Endothelial cell of umbilical vein (primary cell): ENCODE measurements around the gene TMEM217. TPM values are rescaled to one million over a fixed set of nuclear protein-coding genes. Genes with fewer than 3 reads are reported as not detected.

Source experiments
- BruUV-seq: library from RNA; stranded (reverse); fragments of 400-500 nt; replicated peaks from 2 replicates; lab custom pipeline; 2021; lab: Mats Ljungman, UMichigan
- CTCF ChIA-PET: fragments of 300-600, 350-600 bp; sonication (Branson Sonifier 250); formaldehyde crosslinking; loops from one replicate; lab custom pipeline; 2021; ENCODE audit warnings: antibody characterized with exemption, inconsistent platforms; lab: Charles Lee
- POLR2A ChIA-PET: fragments of 300-600, 350-600 bp; sonication (Branson Sonifier 250); formaldehyde crosslinking; loops from one replicate; lab custom pipeline; 2021; ENCODE audit warnings: antibody characterized with exemption, inconsistent platforms; lab: Charles Lee
- DNase-seq: peaks from one replicate; pipeline ENCODE4 v3.0.0-alpha.2; 2011; ENCODE audit warnings: low read depth, low spot score
- FAIRE-seq: peaks from 2 replicates; lab custom pipeline; 2011; peaks lifted over from hg19 to GRCh38; lab: Jason Lieb, UNC
- H2AFZ ChIP-seq: 2 replicates; pipeline ENCODE4 v1.6.0; 2012; ENCODE audit warnings: low read depth, low read length, control low read depth, inconsistent platforms
- H3K27ac ChIP-seq: 2 replicates; pipeline ENCODE4 v1.5.1; 2011; ENCODE audit warnings: low read depth, mild to moderate bottlenecking, control low read depth, low read length, moderate library complexity; ENCODE audit not compliant: insufficient read depth
- H3K27me3 ChIP-seq, 2 experiments: 2 replicates each; pipeline versions ENCODE4 v1.6.0 to v1.6.1; 2011; ENCODE audit warnings: low read length in 2 of 2, mixed read lengths in 1 of 2; ENCODE audit not compliant: control insufficient read depth in 2 of 2, insufficient read depth in 2 of 2
- H3K36me3 ChIP-seq, 2 experiments: 2 replicates in 1 of 2; 3 replicates in 1 of 2; pipeline ENCODE4 v1.5.1; 2011; ENCODE audit warnings: low read length in 2 of 2, mild to moderate bottlenecking in 1 of 2, moderate library complexity in 1 of 2; ENCODE audit not compliant: control insufficient read depth in 2 of 2, insufficient read depth in 2 of 2; ENCODE audit errors: extremely low read depth in 1 of 2
- H3K4me1 ChIP-seq: 3 replicates; pipeline ENCODE4 v1.5.1; 2011; ENCODE audit warnings: mild to moderate bottlenecking, low read length; ENCODE audit not compliant: control insufficient read depth, insufficient read depth; ENCODE audit errors: extremely low read depth
- H3K4me2 ChIP-seq: 2 replicates; pipeline ENCODE4 v1.6.1; 2011; ENCODE audit warnings: low read length, control low read depth, mixed read lengths; ENCODE audit not compliant: insufficient read depth
- H3K4me3 ChIP-seq, 3 experiments: fragments of 200-600 bp in 1 of 3; sonication (generic), shearing (Covaris generic) in 1 of 3; replicated peaks in 1 of 3; 2 replicates each; pipeline ENCODE4 v1.5.1; 2011 to 2016; ENCODE audit warnings: control low read depth in 3 of 3, low read length in 3 of 3, mild to moderate bottlenecking in 2 of 3, inconsistent platforms in 1 of 3, low read depth in 1 of 3, moderate library complexity in 1 of 3; ENCODE audit not compliant: insufficient read depth in 1 of 3
- H3K79me2 ChIP-seq: 2 replicates; pipeline ENCODE4 v1.6.0; 2012; ENCODE audit warnings: low read length, inconsistent platforms; ENCODE audit not compliant: control insufficient read depth, insufficient read depth
- H3K9ac ChIP-seq: replicated peaks from 2 replicates; pipeline ENCODE3; 2011; ENCODE audit warnings: low read length, control low read depth; ENCODE audit not compliant: insufficient read depth; ENCODE audit errors: extremely low read depth
- H3K9me1 ChIP-seq: replicated peaks from 3 replicates; pipeline ENCODE4 v1.6.0; 2011; ENCODE audit warnings: mild to moderate bottlenecking, low read length; ENCODE audit not compliant: control insufficient read depth, insufficient read depth; ENCODE audit errors: extremely low read depth
- H3K9me3 ChIP-seq: replicated peaks from 2 replicates; pipeline ENCODE4 v1.5.1; 2012; ENCODE audit warnings: low read length, inconsistent platforms; ENCODE audit not compliant: control insufficient read depth, insufficient read depth
- H4K20me1 ChIP-seq: replicated peaks from 2 replicates; pipeline ENCODE3; 2011; ENCODE audit warnings: mild to moderate bottlenecking, low read length; ENCODE audit not compliant: control insufficient read depth, insufficient read depth; ENCODE audit errors: extremely low read depth
- CTCF ChIP-seq, 2 donors: IDR thresholded peaks; 1 replicate in 1 of 2; 2 replicates in 1 of 2; pipeline ENCODE4 v1.5.1; 2011; ENCODE audit warnings: low read length in 2 of 2, mild to moderate bottlenecking in 2 of 2, moderate library complexity in 2 of 2, control low read depth in 1 of 2, inconsistent platforms in 1 of 2, low read depth in 1 of 2; ENCODE audit not compliant: insufficient read depth in 1 of 2; ENCODE audit errors: extremely low read depth in 1 of 2
- EZH2 ChIP-seq: IDR thresholded peaks from 2 replicates; pipeline ENCODE4 v1.6.1; 2012; ENCODE audit warnings: borderline replicate concordance, low read depth, mild to moderate bottlenecking, moderate library complexity, low read length, inconsistent platforms; ENCODE audit not compliant: severe bottlenecking
- FOS ChIP-seq: IDR thresholded peaks from 2 replicates; pipeline ENCODE4 v1.6.1; 2011; ENCODE audit warnings: mild to moderate bottlenecking, low read length, moderate library complexity, borderline replicate concordance; ENCODE audit not compliant: insufficient read depth
- GATA2 ChIP-seq: IDR thresholded peaks from 2 replicates; pipeline ENCODE4 v1.7.0; 2011; ENCODE audit warnings: low read depth, mild to moderate bottlenecking, moderate library complexity, mixed read lengths, low read length; ENCODE audit not compliant: insufficient read length, insufficient read depth
- JUN ChIP-seq: IDR thresholded peaks from 2 replicates; pipeline ENCODE4 v1.6.1; 2011; ENCODE audit warnings: borderline replicate concordance, low read depth; ENCODE audit not compliant: insufficient read length, insufficient read depth
- MAX ChIP-seq: IDR thresholded peaks from 2 replicates; pipeline ENCODE4 v1.6.1; 2011; ENCODE audit not compliant: insufficient read depth, insufficient read length
- MYC ChIP-seq: IDR thresholded peaks from one replicate; pipeline ENCODE4 v1.6.1; 2011; ENCODE audit warnings: mild to moderate bottlenecking, low read depth, low read length
- POLR2A ChIP-seq: IDR thresholded peaks from 2 replicates; pipeline ENCODE4 v1.6.1; 2012; ENCODE audit warnings: low read depth, mild to moderate bottlenecking, control low read depth, low read length
- POLR2AphosphoS5 ChIP-seq: IDR thresholded peaks from 2 replicates; pipeline ENCODE4 v1.6.1; 2012; ENCODE audit warnings: low read depth, mild to moderate bottlenecking, control low read depth, low read length, moderate library complexity; ENCODE audit not compliant: insufficient read depth
- dilution Hi-C: fragments of 300-500 bp; cut with MboI; formaldehyde crosslinking; loops from one replicate; pipeline ENCODE4 v1.15.0; 2019; ENCODE audit warnings: low sequenced_read_pairs; ENCODE audit not compliant: extremely low pct_ligation_motif_present
- intact Hi-C: fragments of 100-400 bp; cut with micrococcal nuclease; formaldehyde crosslinking; loops from one replicate; pipeline ENCODE4 v1.10.0; 2022
- polyA plus RNA-seq, 4 experiments: library from polyadenylated mRNA; depleted of rRNA in 3 of 4; stranded (reverse) in 3 of 4; unstranded in 1 of 4; fragments of >200 nt; gene quantifications; 2 replicates each; pipeline versions ENCODE4 v1.2.1 to v1.2.3, GENCODE V29; 2011 to 2012; ENCODE audit warnings: missing spikeins in 1 of 4
- total RNA-seq: library from RNA; stranded (reverse); gene quantifications from 2 replicates; pipeline ENCODE4 v1.2.3, GENCODE V29; 2021

Gene TMEM217
- total and polyA plus RNA-seq, 2 donors (not counting 3 experiments of a cell fraction or from before 2014, with no cell fraction given): 6.8 to 15.8 TPM

- CTCF ChIA-PET: interaction anchor here (0.8 to 1.3 kb wide), 3 partner anchors 18 to 31 kb away, joined by 3 to 6 read pairs (median 3); partner anchors contain the start of genes TBC1D22B and TMEM217
Observed at GRCh38 chr6:37239950-37240713, 17.8 kb downstream of the TMEM217 start.

GRCh38 chr6:37239526-37239925, 18.4 kb downstream of the TMEM217 start:
- BruUV-seq: TSS peak; percentile 69
- H2AFZ ChIP-seq: no peak overlapping the region
- H3K4me1 ChIP-seq: peaks cover 63% of the 10 kb centered on the region
- H3K79me2 ChIP-seq: no peaks in the 10 kb centered on the region
- no peaks in the 10 kb centered on the region for H4K20me1 ChIP-seq
- ChIA-PET CTCF (interaction anchor here (1.1 to 1.3 kb wide), 2 partner anchors 30 to 31 kb away, joined by 3 to 6 read pairs; no protein-coding TSS in a partner anchor), POLR2A (interaction anchor here (0.6 to 0.9 kb wide), 2 partner anchors 18 to 74 kb away, joined by 3 to 6 read pairs; partner anchors contain the start of genes TBC1D22B and TMEM217)
- FAIRE-seq: no peak
- H3K27ac ChIP-seq: peak overlapping the region; percentile 99
- peak overlapping the region; percentile 18 for H3K4me2 ChIP-seq
- peak overlapping the region; percentile 69 for H3K9ac ChIP-seq
- no peaks in the 10 kb centered on the region for H3K27me3 ChIP-seq
- TF ChIP-seq FOS: no peak
- no peak for TF ChIP-seq MAX
- TF ChIP-seq POLR2A: no peak
- no peak for TF ChIP-seq EZH2
- no peak for TF ChIP-seq MYC
- TF ChIP-seq CTCF (IDR thresholded peaks at IDR 0.05; ENCODE audit: extremely low read depth in 1 of 2, insufficient read depth in 1 of 2, low read depth in 1 of 2, low read length in 2 of 2): no peak
- TF ChIP-seq JUN: no peak
- TF ChIP-seq GATA2: no peak
- no peak for TF ChIP-seq POLR2AphosphoS5
- intact Hi-C loops (no loop called here), dilution Hi-C loops (no loop called here)
- H3K9me1 ChIP-seq: no peaks in the 10 kb centered on the region
- H3K9me3 ChIP-seq: no peaks in the 10 kb centered on the region
- no peak for DNase-seq
- H3K4me3 ChIP-seq: no peak overlapping the region
- no peaks in the 10 kb centered on the region for H3K36me3 ChIP-seq

More at GRCh38 chr6:37239950-37240713, 17.8 kb downstream of the TMEM217 start:
- Histone ChIP-seq H3K9ac (peak overlapping the region; percentile 69), H3K4me3 (no peak overlapping the region), H3K36me3 (no peaks in the 10 kb centered on the region), H3K79me2 (no peaks in the 10 kb centered on the region), H3K9me1 (no peaks in the 10 kb centered on the region), H3K4me2 (peak overlapping the region; percentile 18), H3K4me1 (peaks cover 67% of the 10 kb centered on the region), H4K20me1 (no peaks in the 10 kb centered on the region), H2AFZ (peak overlapping the region; percentile 16), H3K9me3 (no peaks in the 10 kb centered on the region), H3K27ac (peak overlapping the region; percentile 99), H3K27me3 (no peaks in the 10 kb centered on the region)
- intact Hi-C loops: loop anchor here (1.0 to 5.0 kb wide), 4 partner anchors 17 to 798 kb away; partner anchors contain the start of genes KCTD20, PXT1 and TMEM217
- POLR2A ChIA-PET: interaction anchor here (0.5 to 0.9 kb wide), 3 partner anchors 18 to 74 kb away, joined by 3 to 6 read pairs (median 3); partner anchors contain the start of genes TBC1D22B and TMEM217
- DNase-seq: peak; percentile 99
- peak; percentile 95 for TF ChIP-seq JUN
- TF ChIP-seq FOS: peak; percentile 80
- no peak for TF ChIP-seq GATA2
- TF ChIP-seq POLR2AphosphoS5: peak; percentile 45
- dilution Hi-C loops: no loop called here
- BruUV-seq: TSS peak; percentile 41
- FAIRE-seq: peak; percentile 89
